ENCODE results near the gene TTC9B.

The TTC9B gene

DNA sequence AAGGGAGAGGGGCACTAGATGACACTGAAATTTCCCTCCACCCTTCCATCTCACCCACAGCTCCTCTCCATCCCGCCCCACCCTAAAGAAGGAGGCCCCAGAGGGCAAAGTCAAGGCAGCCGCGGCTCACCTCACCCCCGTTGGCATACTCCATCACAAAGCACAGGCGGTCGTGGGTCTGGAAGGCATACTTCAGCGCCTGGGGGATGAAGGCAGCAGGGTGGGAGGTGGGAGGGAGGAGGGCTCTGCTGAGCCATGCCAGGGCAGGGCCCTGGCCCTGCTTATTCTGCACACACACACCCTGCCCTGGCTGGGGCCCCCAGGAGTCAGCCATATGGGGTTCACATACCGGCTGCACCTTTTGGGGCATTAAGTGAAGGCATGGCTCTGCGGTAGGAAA, 20.6 kb upstream of the TTC9B start:
- Histone ChIP-seq H3K36me3 (ENCODE audit: insufficient read depth, low read length) (peaks cover 95% of the 10 kb centered on the region), H4K20me1 (ENCODE audit: insufficient read depth, low read length) (peaks cover 26% of the 10 kb centered on the region), H2AFZ (ENCODE audit: low read depth, low read length) (no peak overlapping the region), H3K27me3 (ENCODE audit: insufficient read depth, low read length, poor library complexity) (no peaks in the 10 kb centered on the region), H3K4me1 (ENCODE audit: insufficient read depth, low read length) (no peaks in the 10 kb centered on the region), H3K4me2 (ENCODE audit: insufficient read depth, low read length) (no peak overlapping the region), H3K4me3 (ENCODE audit: low read depth in 1 of 2, low read length in 2 of 2) (no peak overlapping the region), H3K79me2 (ENCODE audit: insufficient read depth, low read length) (no peaks in the 10 kb centered on the region), H3K9me3 (ENCODE audit: insufficient read depth, low read length, severe bottlenecking) (no peaks in the 10 kb centered on the region), H3K27ac (ENCODE audit: low read length) (no peak overlapping the region), H3K9ac (ENCODE audit: low read depth, low read length) (no peak overlapping the region)
- TF ChIP-seq, protein P1, sequence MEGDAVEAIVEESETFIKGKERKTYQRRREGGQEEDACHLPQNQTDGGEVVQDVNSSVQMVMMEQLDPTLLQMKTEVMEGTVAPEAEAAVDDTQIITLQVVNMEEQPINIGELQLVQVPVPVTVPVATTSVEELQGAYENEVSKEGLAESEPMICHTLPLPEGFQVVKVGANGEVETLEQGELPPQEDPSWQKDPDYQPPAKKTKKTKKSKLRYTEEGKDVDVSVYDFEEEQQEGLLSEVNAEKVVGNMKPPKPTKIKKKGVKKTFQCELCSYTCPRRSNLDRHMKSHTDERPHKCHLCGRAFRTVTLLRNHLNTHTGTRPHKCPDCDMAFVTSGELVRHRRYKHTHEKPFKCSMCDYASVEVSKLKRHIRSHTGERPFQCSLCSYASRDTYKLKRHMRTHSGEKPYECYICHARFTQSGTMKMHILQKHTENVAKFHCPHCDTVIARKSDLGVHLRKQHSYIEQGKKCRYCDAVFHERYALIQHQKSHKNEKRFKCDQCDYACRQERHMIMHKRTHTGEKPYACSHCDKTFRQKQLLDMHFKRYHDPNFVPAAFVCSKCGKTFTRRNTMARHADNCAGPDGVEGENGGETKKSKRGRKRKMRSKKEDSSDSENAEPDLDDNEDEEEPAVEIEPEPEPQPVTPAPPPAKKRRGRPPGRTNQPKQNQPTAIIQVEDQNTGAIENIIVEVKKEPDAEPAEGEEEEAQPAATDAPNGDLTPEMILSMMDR (IDR thresholded peaks at IDR 0.05; ENCODE audit: borderline replicate concordance, extremely low read depth, low read length, poor library complexity, severe bottlenecking) = no peak
- no peak for TF ChIP-seq EZH2 (IDR thresholded peaks at IDR 0.05; ENCODE audit: borderline replicate concordance, low read depth, low read length, severe bottlenecking)
- no peak for DNase-seq
- no peak for ATAC-seq (ENCODE audit: insufficient read depth, low read depth)

DNA sequence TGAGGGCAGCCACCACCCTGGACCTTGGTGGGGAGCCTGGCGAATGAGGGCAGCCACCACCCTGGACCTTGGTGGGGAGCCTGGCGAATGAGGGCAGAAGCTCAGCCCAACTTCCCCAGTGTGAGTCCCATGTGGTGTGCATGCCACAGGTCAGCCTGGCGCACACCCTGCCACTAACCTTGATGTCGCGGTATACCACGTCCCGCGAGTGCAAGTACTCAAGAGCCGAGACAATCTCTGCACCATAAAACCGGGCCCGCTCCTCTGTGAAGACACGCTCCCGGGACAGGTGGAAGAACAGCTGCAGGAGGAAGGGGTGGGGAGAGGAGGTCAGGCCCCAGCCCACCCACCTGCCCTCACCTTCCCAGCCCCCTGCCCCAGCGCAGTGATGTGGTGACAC, 19.6 kb upstream of the TTC9B start:
- no peak overlapping the region for H3K4me3 ChIP-seq (ENCODE audit: low read depth in 1 of 2, low read length in 2 of 2)

GRCh38 chr19:40236366-40236765, 18.2 kb upstream of the TTC9B start:
- H3K9ac ChIP-seq (ENCODE audit: low read depth, low read length) = no peak overlapping the region
- no peak overlapping the region for H3K27ac ChIP-seq (ENCODE audit: low read length)
- no peaks in the 10 kb centered on the region for H3K27me3 ChIP-seq (ENCODE audit: insufficient read depth, low read length, poor library complexity)
- peaks cover 18% of the 10 kb centered on the region for H4K20me1 ChIP-seq (ENCODE audit: insufficient read depth, low read length)
- no peak for DNase-seq
- no peak for ATAC-seq (ENCODE audit: insufficient read depth, low read depth)
- no peak overlapping the region for H2AFZ ChIP-seq (ENCODE audit: low read depth, low read length)
- no peaks in the 10 kb centered on the region for H3K4me1 ChIP-seq (ENCODE audit: insufficient read depth, low read length)
- no peaks in the 10 kb centered on the region for H3K9me3 ChIP-seq (ENCODE audit: insufficient read depth, low read length, severe bottlenecking)
- no peaks in the 10 kb centered on the region for H3K79me2 ChIP-seq (ENCODE audit: insufficient read depth, low read length)
- H3K4me3 ChIP-seq (ENCODE audit: low read depth in 1 of 2, low read length in 2 of 2) = no peak overlapping the region
- TF ChIP-seq EZH2 (IDR thresholded peaks at IDR 0.05; ENCODE audit: borderline replicate concordance, low read depth, low read length, severe bottlenecking) = no peak
- H3K36me3 ChIP-seq (ENCODE audit: insufficient read depth, low read length) = peaks cover 88% of the 10 kb centered on the region
- H3K4me2 ChIP-seq (ENCODE audit: insufficient read depth, low read length) = no peak overlapping the region

More for the DNA sequence above, 19.6 kb upstream of the TTC9B start:
- ATAC-seq (ENCODE audit: insufficient read depth, low read depth) = no peak
- Histone ChIP-seq H3K79me2 (ENCODE audit: insufficient read depth, low read length) (no peaks in the 10 kb centered on the region), H3K9me3 (ENCODE audit: insufficient read depth, low read length, severe bottlenecking) (no peaks in the 10 kb centered on the region), H3K27me3 (ENCODE audit: insufficient read depth, low read length, poor library complexity) (no peaks in the 10 kb centered on the region), H3K9ac (ENCODE audit: low read depth, low read length) (no peak overlapping the region), H3K4me1 (ENCODE audit: insufficient read depth, low read length) (no peaks in the 10 kb centered on the region), H2AFZ (ENCODE audit: low read depth, low read length) (no peak overlapping the region), H3K36me3 (ENCODE audit: insufficient read depth, low read length) (peaks cover 97% of the 10 kb centered on the region), H4K20me1 (ENCODE audit: insufficient read depth, low read length) (peaks cover 24% of the 10 kb centered on the region), H3K4me2 (ENCODE audit: insufficient read depth, low read length) (no peak overlapping the region), H3K27ac (ENCODE audit: low read length) (no peak overlapping the region)
- DNase-seq = no peak
- TF ChIP-seq, protein P1 (IDR thresholded peaks at IDR 0.05; ENCODE audit: borderline replicate concordance, extremely low read depth, low read length, poor library complexity, severe bottlenecking) = no peak
- no peak for TF ChIP-seq EZH2 (IDR thresholded peaks at IDR 0.05; ENCODE audit: borderline replicate concordance, low read depth, low read length, severe bottlenecking)

- H3K79me2 ChIP-seq (ENCODE audit: insufficient read depth, low read length) = no peaks in the 10 kb centered on the region
- H3K27ac ChIP-seq (ENCODE audit: low read length) = no peak overlapping the region
- no peaks in the 10 kb centered on the region for H3K27me3 ChIP-seq (ENCODE audit: insufficient read depth, low read length, poor library complexity)
- DNase-seq (no peak), ATAC-seq (ENCODE audit: insufficient read depth, low read depth) (no peak)
- no peaks in the 10 kb centered on the region for H3K4me1 ChIP-seq (ENCODE audit: insufficient read depth, low read length)
- H3K9ac ChIP-seq (ENCODE audit: low read depth, low read length) = no peak overlapping the region
- H2AFZ ChIP-seq (ENCODE audit: low read depth, low read length) = no peak overlapping the region
- H3K4me2 ChIP-seq (ENCODE audit: insufficient read depth, low read length) = no peak overlapping the region
- H3K9me3 ChIP-seq (ENCODE audit: insufficient read depth, low read length, severe bottlenecking) = no peaks in the 10 kb centered on the region
- no peak overlapping the region for H3K4me3 ChIP-seq (ENCODE audit: low read depth in 1 of 2, low read length in 2 of 2)
- H3K36me3 ChIP-seq (ENCODE audit: insufficient read depth, low read length) = peaks cover 84% of the 10 kb centered on the region
- TF ChIP-seq, protein P1 (IDR thresholded peaks at IDR 0.05; ENCODE audit: borderline replicate concordance, extremely low read depth, low read length, poor library complexity, severe bottlenecking) = no peak
- no peak for TF ChIP-seq EZH2 (IDR thresholded peaks at IDR 0.05; ENCODE audit: borderline replicate concordance, low read depth, low read length, severe bottlenecking)
- peaks cover 18% of the 10 kb centered on the region for H4K20me1 ChIP-seq (ENCODE audit: insufficient read depth, low read length)
These were observed 17.8 kb upstream of the TTC9B start for GRCh38 chr19:40236026-40236355.

All from DND-41 (cell line).